Panc1 (cell line): ENCODE measurements around the gene PSMB11.

Experiments
- POLR2AphosphoS5 ChIP-seq: IDR thresholded peaks from 2 replicates; pipeline ENCODE4 v1.6.1; 2012; ENCODE audit warnings: mild to moderate bottlenecking, low read depth, low read length, moderate library complexity
- SIN3A ChIP-seq: IDR thresholded peaks from 2 replicates; pipeline ENCODE4 v1.6.1; 2012; ENCODE audit warnings: low read depth, mild to moderate bottlenecking, low read length, moderate library complexity, borderline replicate concordance; ENCODE audit not compliant: insufficient read depth
- TCF7L2 ChIP-seq: IDR thresholded peaks from 2 replicates; pipeline ENCODE4 v1.6.1; 2011; ENCODE audit warnings: mild to moderate bottlenecking, low read depth, low read length, inconsistent platforms
- TF ChIP-seq, protein P1 (sequence below): fragments of 450-650 bp; IDR thresholded peaks from 2 replicates; pipeline ENCODE4 v1.5.1; 2017; ENCODE audit warnings: mild to moderate bottlenecking
- TF ChIP-seq, protein P2 (sequence below), 2 experiments: IDR thresholded peaks; 2 replicates each; pipeline ENCODE4 v1.6.1; 2011 to 2012; ENCODE audit warnings: low read depth in 2 of 2, control low read depth in 1 of 2, low read length in 1 of 2, mild to moderate bottlenecking in 1 of 2, moderate library complexity in 1 of 2; ENCODE audit not compliant: insufficient read depth in 1 of 2

DNA sequence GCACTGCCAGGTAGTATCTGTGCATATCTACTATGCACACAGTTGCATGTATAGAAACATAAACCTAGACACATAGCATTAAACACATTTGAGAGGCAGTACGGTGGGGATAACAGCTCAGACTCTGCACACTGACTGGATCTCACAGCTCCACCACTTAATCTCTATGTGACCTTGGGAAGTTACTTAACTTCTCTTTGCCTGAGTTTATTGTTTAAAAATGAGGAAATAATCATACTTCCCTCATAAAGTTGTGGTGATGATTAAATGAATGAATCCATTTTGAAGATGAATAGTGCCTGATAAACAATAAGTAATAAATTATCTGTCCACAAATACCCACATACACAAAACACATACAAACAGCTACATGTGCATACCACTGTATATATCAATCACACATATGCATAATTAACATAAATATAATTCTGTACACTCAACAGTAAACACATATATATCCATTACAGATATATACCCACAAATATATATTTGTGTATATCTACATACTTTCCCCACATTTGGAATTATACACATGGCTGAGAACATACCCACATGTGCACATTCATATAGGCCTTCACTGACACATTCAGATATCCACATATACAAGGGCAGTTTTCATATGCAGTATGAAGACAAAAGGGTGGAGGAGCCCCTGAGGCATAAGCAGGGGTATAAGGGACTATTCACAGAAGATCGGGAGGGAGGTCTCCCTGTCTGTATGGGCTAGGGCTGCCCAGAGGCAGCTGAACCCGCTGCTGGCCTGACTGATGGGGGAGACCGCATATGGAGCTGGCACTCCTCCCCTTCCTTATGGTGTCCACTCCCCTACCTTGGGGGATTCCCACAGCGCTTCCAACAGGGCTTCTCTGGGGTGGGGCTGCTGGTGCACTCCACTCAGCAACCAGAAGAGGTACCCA lies 9.4 kb downstream of the PSMB11 start:
- no peak for TF ChIP-seq SIN3A
- TF ChIP-seq, protein P1, sequence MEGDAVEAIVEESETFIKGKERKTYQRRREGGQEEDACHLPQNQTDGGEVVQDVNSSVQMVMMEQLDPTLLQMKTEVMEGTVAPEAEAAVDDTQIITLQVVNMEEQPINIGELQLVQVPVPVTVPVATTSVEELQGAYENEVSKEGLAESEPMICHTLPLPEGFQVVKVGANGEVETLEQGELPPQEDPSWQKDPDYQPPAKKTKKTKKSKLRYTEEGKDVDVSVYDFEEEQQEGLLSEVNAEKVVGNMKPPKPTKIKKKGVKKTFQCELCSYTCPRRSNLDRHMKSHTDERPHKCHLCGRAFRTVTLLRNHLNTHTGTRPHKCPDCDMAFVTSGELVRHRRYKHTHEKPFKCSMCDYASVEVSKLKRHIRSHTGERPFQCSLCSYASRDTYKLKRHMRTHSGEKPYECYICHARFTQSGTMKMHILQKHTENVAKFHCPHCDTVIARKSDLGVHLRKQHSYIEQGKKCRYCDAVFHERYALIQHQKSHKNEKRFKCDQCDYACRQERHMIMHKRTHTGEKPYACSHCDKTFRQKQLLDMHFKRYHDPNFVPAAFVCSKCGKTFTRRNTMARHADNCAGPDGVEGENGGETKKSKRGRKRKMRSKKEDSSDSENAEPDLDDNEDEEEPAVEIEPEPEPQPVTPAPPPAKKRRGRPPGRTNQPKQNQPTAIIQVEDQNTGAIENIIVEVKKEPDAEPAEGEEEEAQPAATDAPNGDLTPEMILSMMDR = no peak
- no peak for TF ChIP-seq TCF7L2
- TF ChIP-seq, protein P2, sequence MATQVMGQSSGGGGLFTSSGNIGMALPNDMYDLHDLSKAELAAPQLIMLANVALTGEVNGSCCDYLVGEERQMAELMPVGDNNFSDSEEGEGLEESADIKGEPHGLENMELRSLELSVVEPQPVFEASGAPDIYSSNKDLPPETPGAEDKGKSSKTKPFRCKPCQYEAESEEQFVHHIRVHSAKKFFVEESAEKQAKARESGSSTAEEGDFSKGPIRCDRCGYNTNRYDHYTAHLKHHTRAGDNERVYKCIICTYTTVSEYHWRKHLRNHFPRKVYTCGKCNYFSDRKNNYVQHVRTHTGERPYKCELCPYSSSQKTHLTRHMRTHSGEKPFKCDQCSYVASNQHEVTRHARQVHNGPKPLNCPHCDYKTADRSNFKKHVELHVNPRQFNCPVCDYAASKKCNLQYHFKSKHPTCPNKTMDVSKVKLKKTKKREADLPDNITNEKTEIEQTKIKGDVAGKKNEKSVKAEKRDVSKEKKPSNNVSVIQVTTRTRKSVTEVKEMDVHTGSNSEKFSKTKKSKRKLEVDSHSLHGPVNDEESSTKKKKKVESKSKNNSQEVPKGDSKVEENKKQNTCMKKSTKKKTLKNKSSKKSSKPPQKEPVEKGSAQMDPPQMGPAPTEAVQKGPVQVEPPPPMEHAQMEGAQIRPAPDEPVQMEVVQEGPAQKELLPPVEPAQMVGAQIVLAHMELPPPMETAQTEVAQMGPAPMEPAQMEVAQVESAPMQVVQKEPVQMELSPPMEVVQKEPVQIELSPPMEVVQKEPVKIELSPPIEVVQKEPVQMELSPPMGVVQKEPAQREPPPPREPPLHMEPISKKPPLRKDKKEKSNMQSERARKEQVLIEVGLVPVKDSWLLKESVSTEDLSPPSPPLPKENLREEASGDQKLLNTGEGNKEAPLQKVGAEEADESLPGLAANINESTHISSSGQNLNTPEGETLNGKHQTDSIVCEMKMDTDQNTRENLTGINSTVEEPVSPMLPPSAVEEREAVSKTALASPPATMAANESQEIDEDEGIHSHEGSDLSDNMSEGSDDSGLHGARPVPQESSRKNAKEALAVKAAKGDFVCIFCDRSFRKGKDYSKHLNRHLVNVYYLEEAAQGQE (IDR thresholded peaks at IDR 0.05; ENCODE audit: insufficient read depth in 1 of 2, low read depth in 2 of 2, low read length in 1 of 2) = no peak
- TF ChIP-seq POLR2AphosphoS5 = no peak
